Measurements from ENCODE around the gene RALGAPB.

Gene RALGAPB

GRCh38 chr20:38545771-38546170 is 73.1 kb downstream of the RALGAPB start:
- DNase-seq (ENCODE audit: low read depth in 3 of 3, low spot score in 1 of 3), result no peak

DNA sequence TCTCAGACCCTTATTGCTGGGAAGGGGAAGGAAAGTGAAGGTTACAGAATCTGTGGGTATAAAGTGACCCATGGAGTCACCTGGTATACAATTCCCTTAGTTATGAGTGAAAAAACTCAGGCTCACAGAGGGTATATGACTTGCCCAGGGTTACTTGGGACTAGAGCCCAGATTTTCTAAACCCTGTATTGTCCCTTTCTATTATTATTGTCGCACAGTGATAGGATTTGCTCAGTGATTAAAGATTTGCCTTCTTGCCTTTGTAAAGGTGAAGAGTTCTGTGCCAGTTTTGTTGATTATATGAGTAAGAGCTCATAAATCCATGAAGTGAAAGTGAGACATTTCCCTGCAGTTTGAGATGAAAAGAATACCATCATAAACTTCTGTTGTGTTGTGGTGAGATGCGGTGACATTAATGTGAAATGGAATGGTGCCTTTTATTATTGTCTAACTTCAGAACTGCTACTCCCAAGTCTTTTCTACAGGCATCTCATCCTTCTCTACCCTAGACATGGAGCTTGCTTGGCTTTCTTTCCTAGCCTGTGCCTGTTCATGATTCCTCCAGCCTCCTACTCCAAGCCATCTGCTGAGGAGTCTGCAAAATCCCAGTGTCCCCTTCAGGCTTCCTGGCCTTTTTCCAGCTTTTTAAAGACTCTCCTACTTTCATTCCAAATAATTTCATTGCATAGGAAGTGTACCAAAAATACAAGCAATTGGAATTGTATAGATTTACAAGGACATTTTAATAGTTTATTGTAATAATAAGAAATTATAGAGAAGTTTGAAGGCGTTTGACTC is 74.8 kb downstream of the RALGAPB start:
- DNase-seq (ENCODE audit: low read depth in 3 of 3, low spot score in 1 of 3), result no peak

- DNase-seq (ENCODE audit: low read depth in 3 of 3, low spot score in 1 of 3), result no peak
Observed at GRCh38 chr20:38548356-38549083, 75.9 kb downstream of the RALGAPB start.

DNA sequence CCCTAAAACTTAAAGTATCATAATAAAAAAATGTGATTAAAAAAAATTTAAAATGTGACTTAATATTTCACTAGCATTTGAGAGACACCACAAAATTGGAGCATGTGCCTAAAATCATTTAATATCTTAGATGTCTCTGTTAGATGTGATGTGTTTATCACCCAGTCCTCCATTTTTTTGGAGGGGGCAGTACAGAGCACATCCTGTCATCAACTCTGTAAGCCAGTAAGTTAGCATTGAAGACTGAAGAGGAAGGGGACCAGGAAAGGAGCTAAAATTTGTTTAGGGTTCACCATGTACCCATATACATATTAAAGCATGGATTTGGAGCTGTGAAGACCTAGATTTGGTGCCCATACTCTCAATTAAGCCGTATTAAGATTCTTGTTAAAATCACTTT is 77.6 kb downstream of the RALGAPB start:
- no peak for DNase-seq (ENCODE audit: low read depth in 3 of 3, low spot score in 1 of 3)

- DNase-seq (ENCODE audit: low read depth in 3 of 3, low spot score in 1 of 3), result no peak
Observed at GRCh38 chr20:38551056-38551626, 78.5 kb downstream of the RALGAPB start.

- no peak for DNase-seq (ENCODE audit: low read depth in 3 of 3, low spot score in 1 of 3)
Observed at GRCh38 chr20:38554986-38555385, 82.3 kb downstream of the RALGAPB start.

GRCh38 chr20:38555395-38555794 is 82.8 kb downstream of the RALGAPB start:
- no peak for DNase-seq (ENCODE audit: low read depth in 3 of 3, low spot score in 1 of 3)

DNA sequence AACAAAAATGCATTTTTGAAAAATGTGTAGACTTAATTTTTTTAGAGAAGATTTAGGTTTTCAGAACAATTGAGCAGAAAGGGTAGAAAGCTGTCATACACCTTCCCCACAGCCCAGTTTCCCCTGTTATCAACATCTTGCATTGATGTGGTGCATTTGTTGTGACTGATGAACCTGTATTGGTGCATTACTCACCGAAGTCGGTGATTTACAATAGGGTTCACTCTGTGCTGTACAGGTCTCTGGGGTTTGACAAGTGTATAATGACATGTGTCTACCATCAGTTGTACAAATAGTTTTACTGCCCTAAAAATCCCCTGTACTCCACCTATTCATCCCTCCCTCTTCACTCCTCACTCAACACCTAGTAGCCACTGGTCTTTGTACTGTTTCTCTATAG is 84.5 kb downstream of the RALGAPB start:
- no peak for DNase-seq (ENCODE audit: low read depth in 3 of 3, low spot score in 1 of 3)

GRCh38 chr20:38558596-38559360 is 86.1 kb downstream of the RALGAPB start:
- DNase-seq (ENCODE audit: low read depth in 3 of 3, low spot score in 1 of 3), result no peak

DNA sequence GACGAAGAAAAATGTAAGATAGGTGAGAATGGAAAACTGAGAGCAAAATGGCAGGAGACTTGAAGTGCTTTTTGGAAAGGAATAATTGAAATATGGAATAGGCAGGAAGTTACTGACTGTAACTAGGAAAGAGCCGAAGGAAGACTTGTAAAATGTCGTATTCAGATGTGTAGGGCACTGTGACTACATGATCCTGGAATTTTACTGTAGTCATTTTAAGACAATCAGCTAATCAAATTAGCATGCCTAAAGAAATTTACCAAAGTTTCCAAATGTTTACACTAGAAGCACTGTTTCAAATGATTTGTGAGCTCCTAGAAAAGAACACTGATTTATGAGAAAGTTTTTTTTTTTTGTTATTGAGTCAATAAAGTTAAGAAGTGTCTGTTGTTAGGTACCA is 87.1 kb downstream of the RALGAPB start:
- no peak for DNase-seq (ENCODE audit: low read depth in 3 of 3, low spot score in 1 of 3)

DNA sequence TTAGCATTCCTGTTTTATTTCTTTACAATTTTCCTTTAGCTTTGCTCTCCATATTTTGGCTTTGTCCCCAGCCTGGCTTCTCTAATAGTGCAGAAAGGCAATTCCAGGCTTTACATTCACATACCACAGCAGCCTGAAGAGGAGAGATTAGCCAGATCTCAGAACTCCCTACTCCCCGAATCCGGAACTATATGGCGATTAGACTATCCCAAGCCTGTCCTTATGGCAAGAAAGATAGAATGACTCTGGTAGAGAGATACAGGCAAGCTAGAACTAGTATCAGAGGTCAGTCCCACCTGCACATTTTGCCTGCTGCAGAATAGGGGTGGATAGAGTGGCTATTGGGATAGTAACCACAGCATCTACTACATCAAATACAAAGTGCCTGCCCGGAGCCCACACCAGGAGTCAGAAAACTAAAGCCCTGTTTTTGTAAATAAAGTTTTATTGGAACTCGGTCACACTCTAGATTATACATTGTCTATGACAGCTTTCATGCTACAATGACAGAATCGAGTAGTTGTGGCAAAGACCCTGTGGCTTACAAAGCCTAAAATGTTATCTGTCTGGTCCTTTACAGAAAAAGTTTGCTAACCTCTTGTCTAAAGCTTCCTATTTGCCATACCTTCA is 91.3 kb downstream of the RALGAPB start:
- no peak for DNase-seq (ENCODE audit: low read depth in 3 of 3, low spot score in 1 of 3)

DNA sequence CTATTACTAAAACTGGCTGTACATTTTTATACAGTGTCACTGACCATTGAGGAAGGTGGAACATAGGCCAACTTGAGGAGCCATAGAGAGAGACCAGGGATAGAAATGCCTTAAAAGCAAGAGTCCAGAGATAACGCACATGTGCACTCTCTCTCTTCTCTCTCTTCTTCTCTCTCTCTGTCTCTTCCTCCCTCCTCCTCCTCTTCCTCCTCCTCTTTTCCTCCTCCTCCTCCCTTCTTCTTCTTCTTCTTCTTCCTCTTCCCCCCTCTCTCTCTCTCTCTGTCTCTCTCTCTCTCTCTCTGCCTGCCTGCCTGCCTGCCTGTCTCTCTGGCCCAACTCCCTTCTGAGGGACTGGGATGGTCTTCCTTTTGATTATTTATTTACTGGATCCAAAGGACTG is 92.0 kb downstream of the RALGAPB start:
- no peak for DNase-seq (ENCODE audit: low read depth in 3 of 3, low spot score in 1 of 3)

GRCh38 chr20:38566036-38566598 is 93.5 kb downstream of the RALGAPB start:
- no peak for DNase-seq (ENCODE audit: low read depth in 3 of 3, low spot score in 1 of 3)

DNA sequence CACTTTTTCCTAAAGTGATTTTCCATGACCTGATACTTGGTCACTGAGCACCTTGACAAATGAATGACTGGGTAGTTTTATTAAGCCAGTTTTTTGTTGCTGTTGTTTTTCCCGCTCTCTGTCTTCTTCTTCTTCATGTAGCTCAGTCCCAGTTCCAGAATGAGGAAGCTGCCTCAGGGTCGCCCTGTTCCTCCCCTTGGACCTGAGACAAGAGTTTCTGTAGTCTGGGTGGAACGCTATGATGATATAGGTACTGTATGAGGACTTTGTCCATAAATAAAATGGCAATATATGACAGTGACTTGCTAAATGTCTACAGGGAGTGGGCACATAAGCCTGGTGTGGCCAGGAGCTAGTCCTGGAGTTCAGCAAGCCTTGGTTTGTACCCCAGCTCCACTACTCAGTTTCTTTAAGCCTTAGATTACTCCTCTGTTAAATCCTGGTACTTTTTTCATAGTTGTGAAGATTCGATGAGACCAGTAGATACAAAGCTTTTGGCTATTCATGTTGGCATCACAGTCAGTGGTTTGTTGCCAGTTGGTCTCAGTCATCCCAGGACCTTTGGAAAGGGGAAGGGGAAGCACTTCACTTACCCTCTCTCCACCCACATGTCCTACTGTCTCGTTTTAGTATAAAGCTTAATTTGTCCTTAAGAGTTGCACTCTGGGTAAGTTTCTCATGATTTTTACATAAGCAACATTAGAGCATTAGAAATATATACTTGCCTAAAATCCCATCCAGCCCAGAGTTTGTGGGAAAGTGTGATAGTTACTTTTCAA is 97.3 kb downstream of the RALGAPB start:
- DNase-seq (ENCODE audit: low read depth in 3 of 3, low spot score in 1 of 3), result no peak

DNA sequence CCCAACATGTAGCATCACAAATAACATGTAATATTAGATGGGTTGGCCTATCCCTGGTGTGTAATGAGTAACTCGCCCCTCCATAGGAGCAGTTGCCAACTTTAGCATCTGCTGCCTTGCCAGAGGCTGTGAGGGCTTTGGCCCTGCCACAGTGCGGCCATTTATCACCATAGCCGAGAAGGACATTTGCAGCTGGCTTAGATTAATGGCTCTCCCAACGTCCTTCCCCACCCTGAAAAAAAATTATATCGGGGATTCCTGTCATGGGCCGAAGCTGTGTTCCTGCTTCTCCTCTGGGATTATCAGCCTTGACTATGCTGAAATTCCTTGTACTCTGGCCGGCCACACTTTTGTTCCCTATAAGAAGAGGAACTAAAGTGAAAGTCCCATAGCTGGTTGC is 100.8 kb downstream of the RALGAPB start:
- DNase-seq (ENCODE audit: low read depth in 3 of 3, low spot score in 1 of 3), result no peak

DNA sequence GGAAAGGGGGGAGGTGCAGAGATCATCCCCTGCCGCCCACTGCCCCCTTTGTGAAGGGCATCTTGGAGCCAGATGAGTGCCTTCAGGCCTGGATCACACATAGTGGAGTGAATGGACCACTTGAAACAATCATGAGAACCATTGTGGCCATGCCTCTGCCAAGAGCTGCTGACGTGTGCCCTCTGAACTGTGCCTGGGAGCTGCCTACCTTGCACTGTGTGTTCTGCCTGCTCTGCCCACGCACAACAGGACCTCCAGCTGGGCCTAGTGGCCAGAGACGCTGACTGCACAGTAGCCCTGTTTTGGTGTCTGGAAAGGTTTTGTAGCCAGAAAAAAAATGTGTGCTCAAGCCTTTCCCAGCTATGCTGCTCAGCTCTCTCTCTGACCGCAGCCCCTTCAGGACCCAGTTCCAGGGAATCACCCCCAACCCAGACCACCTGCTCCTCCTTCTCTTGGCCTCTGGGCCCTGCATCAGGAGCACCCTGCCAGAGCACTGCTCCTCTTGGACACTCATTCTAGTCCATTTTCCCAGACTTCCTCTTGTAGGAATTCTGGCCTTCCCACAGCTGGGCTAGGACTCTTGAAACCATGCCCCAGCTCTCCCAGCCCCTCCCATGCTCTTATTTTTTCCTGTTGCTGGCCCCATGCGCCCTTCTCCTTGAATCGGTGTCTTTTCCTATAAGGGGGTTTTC is 106.7 kb downstream of the RALGAPB start:
- no peak for DNase-seq (ENCODE audit: low read depth in 3 of 3, low spot score in 1 of 3)

DNA sequence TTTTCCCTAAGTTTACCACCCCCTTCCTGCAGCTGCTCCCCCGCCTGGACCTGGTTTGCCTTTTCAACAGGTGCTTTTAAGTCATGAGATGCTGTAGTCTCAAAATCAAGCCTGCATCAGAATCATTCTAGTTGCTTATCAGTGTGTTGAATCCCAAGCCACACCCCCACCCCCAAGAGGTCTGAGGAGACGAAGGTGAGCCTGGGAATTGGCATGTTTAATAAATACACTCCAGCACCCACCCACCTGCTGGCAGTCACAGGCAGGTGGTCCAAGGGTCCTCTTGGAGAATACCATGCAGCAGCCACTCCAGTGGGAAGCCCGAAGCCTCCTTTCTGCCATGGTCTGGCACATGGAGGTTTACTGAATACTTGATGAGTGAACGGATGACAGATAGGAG is 107.3 kb downstream of the RALGAPB start:
- DNase-seq (ENCODE audit: low read depth in 3 of 3, low spot score in 1 of 3), result no peak

GRCh38 chr20:38581013-38581412 is 108.4 kb downstream of the RALGAPB start, which contains the start of gene ADIG:
Gene ADIG, plus strand, starts transcription at chr20:38581197. Its CDS starts 54 bp downstream, at chr20:38581251.
- no peak for DNase-seq (ENCODE audit: low read depth in 3 of 3, low spot score in 1 of 3)

- no peak for DNase-seq (ENCODE audit: low read depth in 3 of 3, low spot score in 1 of 3)
Observed at GRCh38 chr20:38581830-38582358, 109.3 kb downstream of the RALGAPB start.
